ENCODE data around the gene NUDT8. TPM values are rescaled to one million over a fixed set of nuclear protein-coding genes. Genes with fewer than 3 reads are reported as not detected.
"Not testable (repeated sequence)": the region's sequence is repeated elsewhere in the genome, so short reads cannot be mapped to it uniquely, and the experiment has no call there.

NUDT8 gene
- total RNA-seq, 1 donor from 2014 or later, result 0.62 TPM

DNA sequence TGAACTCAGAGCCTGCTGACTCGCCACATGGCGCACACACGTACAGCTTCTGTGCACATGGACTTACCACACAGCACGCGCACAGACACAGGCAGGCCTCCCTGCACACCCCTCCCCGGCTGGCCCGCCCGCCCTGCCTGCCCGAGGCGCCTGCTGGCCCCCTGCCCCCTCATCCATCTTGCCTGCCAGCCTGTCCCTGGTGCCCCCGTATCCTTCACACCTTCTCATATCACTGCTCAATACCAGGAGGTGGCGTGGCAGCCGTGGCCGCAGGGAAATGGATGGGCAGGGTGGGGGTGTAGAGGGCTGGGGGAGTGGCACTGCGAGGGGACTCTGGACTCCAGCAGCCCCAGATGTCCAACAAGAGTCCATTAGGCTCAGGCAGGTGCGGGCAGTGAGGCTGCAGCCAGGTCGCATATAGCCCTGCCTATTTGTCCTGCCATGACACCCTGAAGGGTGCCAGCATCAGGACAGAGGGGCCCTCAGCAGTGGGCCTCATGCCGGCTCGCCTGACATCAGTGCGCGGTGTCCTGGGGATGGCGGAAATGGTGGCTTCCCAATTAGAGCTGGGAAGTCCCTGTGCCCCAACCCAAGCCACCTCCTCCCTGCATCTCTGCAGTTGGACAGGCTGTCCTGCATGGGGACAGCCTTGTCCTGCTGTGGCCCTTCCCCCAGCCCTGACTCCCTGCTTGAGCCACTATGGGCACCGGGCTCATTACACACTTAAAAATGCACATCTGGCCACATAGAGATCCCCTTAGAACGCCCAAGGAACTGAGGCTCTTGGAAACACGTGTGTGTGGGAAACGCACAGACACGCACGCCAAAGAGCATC lies 11.8 kb upstream of the NUDT8 start:
- no peak for DNase-seq

DNA sequence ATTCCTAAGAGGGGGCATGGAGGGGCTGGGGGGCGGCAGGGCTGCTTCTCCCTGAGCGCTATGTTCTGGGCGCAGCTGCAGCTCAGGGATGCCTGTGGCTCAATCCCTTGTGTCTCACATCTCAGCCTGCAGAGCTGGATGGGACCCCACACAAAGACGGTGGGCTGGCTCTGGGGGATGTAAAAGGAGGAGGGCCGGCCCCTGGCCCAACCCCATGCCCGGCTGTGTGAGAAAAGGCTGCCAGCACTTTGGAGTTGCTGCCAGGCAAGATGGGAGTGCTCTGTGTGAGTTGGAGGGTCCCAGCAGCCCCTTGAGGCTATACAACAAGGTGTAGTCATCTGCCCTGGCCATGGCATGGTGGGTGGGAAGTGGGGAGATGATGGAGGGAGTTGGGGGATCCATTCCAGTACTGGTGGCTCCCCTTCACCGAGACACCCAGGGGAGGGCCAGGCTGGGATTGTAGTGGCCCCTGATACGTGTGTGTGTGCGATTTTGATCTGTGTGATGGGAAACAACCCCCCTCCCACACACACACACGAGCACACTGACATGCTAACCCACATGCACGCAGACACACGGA lies 11.1 kb upstream of the NUDT8 start:
- no peak for DNase-seq

DNA sequence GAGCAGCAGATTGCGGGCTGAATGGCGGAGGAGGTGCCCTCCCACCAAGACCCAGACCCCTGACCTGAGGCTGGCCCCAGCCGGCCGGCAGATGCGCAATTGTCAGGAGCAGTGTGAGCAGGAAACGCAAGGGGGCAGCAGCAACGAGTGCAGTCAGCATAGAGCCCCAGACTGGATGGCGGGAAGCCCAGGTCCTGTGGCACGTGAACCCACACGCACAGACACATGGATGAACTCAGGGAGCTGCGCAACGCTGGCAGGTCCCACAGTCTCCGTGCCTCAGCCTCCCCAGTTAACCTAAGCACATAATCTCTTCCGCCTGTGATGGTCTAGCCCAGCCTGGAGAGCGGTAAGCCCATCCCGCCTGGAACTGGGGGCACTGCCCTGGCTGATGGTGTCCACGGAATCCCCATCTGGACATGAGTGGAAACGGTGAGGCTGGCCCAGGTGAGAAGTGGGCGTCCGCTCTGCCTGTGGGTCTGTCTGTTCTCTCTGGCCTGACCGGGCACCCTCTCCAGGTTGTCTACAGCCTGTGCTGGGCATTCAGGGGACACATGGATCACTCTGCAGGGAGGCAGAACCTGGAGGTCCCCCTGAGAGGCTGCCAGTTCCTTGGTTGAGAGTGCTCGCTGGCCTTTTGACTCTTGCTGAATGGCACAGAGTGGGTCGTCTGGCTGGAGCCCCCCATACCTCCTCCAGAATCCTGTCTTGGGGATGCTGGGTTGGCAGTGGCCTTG lies 10.5 kb upstream of the NUDT8 start:
- no peak for DNase-seq

DNA sequence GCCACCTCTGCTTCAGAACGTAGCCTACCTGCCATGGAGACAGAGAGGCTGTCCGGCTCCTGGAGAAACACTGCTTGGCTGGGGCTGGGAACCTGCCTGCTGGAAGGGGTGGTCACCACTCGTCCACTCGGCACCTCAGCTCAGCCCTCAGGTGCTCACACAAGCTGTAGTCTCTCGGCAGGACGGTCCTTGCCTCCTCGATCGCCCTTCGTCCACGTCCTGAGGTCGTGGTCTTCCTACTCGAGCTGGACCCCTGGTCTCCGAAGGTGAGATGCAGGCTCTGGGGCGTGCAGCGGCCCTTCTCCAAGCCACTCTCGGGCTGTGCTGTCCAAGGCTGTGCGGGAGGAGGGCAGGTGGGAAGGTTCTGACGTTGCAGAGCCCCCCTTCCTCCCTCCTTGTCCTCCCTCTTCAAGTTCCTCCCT lies 9.7 kb upstream of the NUDT8 start, which contains the start of gene TBX10:
TSS of gene TBX10 (minus strand) at position 326 of the 422 bp plus-strand sequence. CDS start at position 35, 291 bp downstream.
- DNase-seq, result no peak

DNA sequence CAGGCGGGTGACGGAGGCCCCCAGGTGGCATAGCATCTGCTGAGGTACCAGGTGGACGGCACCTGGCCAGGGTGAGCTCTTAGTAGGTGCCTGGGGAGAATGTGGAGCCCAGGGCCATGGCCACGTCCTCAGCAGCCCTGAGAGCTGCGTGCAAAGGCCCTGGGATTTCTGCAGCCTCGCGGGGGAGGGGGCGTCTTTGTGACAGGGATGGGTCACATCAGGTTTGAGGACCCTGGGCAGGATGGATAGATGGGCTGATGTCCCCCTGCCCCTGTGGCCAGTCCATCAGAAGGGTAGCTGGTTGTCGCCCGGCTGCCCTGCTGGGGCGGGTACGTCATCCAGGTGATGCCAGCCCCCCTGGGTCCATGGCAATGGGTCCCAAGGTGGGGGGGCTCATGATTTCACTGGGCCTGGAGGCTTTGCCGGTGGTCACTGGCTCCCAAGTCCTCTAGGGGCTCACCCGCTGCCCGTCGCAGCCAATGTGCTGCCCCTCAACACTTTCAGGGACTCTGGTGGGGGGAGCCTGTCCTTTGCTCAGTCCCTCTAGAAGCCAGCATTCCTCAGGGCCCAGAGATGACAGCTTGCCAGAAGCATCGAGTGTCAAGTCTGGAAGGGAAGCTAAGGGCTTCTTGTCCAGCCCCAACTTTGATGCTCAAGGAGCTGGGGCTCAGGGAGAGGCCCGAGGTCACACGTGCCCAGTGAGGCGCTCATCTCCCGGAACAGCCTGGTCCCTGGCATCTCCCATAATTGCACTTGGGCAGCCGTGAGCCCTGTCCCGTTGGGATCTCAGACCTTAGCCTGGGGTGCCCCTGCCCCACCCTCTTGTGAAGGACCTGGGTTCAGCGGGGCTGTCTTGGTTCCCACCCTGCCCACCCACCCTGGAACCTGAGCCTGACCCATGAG lies 9.0 kb upstream of the NUDT8 start:
- DNase-seq, result no peak

DNA sequence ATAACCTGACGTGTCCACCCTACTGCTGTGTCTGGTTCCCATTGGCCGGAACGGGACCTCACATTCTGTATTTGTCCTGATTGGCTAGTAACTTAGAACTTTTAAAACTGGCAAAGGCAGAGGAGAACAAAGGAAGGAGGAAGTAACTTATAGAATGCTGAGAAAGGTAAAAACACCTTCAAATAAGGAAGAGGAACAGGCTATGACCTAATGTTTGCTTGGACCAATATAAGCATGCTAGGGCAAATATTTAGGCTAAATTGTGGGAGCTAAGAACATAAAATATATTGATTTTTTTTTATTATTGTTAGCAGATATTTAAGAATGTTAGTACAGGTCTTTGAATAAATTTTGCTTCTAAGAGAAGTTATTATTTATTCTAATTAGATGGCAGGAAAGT lies 7.7 kb upstream of the NUDT8 start:
- not testable (repeated sequence) for DNase-seq

DNA sequence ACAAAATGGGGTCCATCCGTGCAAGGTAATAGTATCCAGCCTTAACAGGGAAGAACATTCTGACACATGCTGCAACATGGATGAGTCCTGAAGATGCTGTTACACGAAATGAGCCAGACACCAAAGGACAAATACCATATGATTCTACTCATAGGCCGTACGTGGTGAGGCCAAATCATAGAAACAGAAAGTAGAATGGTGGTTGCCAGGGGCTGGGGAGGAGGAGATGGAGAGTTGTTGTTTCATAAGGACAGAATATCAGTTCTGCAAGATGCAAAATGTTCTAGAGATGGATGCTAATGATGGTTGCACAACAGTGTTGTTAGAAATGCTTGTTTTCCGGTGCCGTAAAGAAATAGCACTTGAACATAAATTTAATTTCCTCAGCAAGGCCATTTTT lies 7.2 kb upstream of the NUDT8 start:
- DNase-seq, result no peak

DNA sequence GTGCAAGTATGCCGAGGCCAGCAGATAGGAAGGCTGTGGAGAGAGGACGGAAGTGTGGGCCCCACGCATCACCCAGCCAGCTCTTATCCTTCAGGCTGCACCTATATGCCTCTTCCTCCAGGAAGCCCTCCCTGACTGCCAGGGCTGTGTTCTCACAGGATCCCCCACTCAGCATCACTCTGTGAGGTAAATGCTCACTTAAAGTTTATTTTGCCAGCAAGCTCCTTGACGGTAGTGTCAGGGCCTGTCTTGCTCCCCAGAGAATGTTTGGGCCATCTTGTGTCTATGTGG lies 5.4 kb upstream of the NUDT8 start:
- no peak for DNase-seq

DNA sequence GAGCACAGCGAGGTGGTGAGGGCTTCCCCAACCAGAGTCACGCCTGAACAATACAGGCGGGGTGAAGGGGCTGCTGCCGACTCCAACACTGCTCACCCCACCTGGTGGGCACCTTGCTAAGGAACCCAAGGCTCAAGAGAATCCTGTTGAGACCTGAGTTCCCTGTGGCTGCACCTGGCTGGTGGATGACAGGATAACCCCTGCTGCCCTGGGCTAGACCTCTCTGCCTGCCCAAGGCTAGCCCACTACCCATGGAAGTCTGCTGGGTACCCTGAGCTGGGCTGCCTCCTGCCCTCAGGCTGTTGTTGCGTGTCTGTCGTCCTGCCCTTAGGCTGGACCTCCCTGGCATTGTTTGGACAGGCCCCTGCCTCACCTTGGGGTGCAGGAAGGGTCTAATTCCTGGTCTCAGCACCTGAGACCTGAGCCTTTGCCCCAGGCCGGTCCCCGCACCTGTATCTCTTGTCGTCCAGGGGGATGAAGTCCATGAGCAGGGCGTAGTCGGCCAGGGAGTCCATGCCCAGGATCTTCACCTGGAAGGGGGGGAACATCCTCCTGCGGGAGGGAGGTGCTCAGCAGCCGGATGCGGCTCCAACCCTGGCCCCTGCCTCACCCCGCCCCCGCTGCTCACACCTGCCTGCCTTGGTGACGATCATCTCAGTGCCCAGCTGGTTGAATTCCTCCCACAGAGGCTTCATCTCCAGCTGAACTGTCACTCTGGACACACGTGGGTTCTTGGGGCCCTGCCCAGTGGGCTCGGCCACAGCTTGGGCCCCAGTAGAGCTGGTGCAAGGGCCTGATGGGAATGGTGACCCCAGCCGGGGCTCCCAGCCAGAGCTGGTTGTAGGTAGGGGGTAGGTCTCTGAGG lies 4.9 kb upstream of the NUDT8 start:
- no peak for DNase-seq

DNA sequence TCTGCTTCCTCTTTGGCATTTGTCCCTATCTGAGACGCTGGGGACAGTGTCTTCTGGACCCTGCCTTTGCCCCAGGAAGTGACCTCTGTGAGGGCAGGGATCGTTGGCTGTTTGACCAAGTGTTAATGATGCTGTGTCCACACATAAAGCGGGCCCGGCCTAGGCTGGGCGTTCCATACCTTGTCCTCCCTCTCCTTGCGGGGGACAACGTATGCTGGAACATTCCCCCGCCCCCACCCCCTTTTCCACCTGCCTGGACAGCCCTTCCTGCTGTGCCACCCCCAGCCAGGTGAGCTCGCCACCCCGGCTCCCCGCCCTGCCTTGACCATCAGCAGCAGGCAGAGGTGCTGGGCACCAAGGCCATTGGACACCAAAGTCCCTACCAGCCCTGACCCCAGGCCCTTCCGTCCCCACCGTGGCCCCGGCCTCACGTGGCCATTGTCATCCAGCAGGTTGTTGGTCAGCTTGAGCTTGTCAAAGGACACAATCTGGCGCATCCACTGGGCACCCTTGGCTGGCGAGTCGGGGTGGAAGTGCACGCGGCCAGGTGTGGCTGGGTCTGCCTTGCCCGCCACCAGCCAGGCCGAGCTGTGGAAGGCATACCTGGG lies 4.1 kb upstream of the NUDT8 start:
- no peak for DNase-seq

DNA sequence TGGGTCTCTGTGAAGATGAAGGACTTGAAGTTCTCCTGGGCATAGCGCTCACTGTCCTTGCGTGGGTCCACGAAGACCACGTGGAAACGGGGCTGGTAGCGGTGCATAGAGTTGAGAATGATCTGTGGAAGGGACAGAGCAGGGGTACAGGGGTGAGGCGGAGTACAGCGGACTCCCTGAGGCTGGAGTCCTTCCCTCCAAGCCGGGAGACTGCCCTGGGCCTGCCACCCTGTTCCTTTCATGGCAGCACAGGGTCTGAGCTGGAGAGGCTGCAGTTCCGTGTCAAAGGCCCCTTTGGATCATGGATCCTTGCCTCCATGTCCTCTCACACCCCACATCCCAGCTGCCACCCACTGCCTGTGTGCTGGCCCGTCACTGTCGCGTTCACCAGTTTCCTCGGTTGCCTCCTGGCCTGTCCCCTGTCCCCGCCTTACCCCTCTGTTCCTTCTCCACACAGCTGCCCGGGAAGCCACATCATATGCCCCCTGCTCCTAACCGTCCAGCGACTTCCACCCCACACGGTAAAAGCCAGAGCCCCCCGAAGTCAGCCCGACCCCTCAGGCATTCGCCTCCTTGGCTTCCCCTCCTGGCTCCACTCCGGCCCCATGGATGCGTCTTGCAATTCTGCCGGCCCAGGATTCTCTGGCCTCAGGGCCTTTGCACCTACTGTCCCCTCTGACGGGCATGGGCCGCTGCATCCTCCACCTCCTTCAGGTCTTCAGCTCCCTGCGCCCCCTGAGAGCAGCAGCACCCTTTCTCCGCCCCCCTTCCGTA lies 3.4 kb upstream of the NUDT8 start:
- no peak for DNase-seq

DNA sequence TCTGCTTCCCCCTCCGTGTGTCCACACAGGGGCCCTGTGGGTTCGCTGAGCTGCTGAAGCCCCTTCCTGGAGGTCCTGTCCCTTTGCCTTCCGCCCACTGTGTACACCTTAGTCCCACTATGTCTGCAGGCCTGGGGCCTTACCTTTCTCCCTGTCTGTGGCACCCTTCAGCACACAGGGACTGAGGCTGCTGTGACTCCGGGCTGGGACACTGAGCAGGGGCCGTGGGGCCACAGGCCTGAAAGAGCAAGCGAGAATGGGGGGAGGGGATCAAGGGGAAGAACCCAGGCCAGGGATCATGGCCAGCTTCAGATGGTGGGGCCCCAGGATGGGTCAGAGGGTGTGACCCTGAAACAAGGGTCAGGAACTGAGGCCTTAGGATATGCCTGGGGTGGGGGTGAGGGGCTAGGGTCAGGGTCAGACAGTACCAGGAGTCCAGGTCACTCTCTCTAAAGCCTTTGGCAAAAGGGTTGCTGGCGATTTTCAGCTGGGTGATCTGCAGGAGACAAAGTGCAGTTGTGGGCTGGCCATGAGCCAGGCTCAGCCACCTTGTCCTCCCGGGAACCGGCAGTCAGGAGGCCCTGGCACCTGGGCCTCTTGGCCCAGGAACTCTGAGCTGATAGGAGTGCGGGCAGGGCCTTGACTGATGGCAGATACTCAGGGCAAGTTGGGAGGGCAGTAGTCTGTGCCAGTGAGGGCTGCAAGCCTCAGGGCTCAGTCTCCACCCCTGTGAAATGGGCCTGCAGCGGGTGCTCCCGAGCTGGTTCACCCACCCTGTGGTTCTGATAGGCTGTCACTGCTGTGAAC lies 2.6 kb upstream of the NUDT8 start:
- no peak for DNase-seq

DNA sequence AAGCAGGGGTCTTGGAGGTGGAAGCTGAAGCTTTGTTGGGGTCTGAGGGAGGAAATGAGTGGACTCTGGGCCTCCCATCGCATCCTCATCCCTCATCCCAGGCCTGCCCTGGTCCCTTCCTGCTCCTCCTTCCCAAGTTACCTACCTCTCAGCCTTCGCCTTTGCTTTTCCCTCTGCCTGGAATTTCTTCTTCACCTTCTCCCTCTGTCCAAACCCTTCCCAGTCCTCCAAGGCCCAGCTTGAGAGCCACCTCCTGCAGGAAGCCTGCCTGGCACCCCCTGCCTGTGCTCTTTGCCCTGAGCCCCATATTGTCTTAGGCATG lies 2.1 kb upstream of the NUDT8 start:
- no peak for DNase-seq

DNA sequence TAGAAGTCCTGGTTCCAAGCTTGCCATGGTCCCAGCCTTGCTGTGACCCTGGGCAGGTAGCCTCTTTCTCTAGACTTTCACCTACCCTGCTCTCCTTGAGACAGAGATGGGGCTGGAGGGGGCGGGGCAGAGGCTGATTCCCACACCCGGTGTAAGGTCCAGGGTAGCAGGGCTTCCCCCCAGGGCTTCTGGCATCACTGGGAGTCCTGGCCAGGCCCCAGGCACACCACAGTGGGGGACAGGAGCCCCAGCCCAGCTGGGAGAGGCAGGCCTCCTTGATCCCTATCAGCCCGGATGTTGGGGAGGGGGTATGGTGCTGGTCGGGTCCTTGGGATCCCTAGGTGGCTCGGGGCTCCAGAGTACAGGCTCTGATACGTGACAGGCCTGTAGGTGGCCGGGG lies 1.7 kb upstream of the NUDT8 start:
- DNase-seq, result no peak

DNA sequence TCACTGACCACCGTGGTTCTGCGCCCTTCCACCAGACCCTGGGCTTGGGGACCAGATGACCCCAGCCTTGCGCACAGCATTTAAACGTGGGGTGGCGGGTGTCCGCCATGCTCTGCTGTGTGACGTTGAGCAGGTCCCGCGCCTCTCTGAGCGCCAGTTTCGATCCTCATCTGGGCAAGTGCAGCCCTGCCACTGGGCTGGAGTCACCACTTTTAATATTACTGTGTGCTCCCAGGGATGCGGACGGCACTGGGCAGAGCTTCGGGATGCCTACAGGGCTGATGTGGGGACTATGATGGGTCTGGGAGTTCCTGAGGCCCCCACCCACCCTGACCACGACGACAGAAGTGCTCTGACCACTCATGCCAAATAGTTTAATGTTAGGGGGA lies 1.2 kb upstream of the NUDT8 start:
- DNase-seq, result no peak

DNA sequence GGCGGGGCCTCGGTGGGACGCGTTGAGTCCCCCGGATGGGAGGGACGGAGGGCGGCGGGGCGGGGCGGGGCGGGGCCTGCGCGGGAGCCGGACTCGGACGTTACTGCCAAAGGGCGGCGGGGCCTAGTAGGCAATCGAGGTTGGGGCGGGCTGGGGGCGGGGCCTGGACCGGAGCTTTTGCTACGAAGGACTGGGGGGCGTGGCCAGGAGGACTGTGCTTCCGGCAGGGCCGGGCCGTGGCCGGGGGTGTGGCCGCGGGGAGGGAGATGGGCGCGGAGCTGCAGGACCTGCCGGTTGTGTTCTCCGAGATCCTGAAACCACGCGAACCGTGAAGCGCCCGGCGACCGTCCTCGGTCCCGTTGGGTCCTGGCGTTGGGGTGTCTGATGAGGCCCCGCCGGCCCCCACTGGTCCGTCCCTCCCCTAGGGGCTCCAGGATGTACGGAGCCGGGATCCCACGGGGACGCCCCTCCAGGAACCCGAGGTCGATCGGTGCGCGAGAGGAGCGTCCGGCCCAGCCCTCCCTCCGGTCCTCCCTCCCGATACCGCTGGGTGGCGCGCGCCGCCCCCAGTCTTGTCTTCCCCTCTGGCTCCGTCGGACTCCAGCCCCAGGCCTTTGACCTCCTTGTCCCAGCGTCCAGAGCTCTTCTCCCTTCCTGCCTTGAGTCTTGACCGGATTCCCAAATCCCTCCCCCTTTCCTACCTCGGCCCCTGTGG lies 648 bp upstream of the NUDT8 start:
- peak; percentile 97 for DNase-seq

DNA sequence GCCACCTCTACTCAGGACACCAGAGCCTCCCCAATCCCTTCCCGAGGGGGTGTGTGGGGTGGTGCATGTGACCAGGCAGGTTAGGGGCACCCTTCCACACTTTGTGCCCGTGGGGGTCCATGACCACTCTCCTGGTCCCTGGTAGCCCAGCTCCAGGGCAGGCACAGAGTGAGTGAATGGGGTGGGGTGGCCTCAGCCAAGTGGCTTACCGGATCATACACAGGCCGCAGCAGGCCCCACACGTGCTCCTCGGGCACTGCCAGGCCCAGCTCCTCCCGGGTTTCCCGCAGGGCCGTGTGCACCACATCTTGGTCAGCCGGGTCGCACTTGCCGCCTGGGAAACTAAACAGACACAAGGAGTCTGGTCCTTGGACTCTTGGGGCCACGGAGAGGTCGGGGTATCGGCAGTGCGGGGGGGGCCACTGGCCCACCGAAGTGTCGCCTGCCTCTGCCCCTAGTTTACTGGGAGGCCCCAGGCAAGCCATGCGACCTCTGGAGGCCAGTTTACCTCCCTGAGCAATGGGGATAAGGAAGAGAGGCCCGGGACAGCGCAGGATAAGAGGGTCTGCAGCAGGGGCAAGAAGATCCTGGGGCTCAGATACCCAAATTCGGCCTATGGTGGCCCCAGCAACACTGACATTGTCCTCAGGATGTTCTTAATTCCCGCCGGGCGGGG lies 889 bp downstream of the NUDT8 start:
- DNase-seq, result no peak

Data from occipital lobe (tissue), 2 donors.